Measurements from ENCODE around the gene TMEM219. TPM values are rescaled to one million over a fixed set of nuclear protein-coding genes. Genes with fewer than 3 reads are reported as not detected.

Gene TMEM219
- total RNA-seq, 4 donors from 2014 or later: 48.1 to 120 (median 60.2) TPM

GRCh38 chr16:29922986-29923501 lies 38.8 kb upstream of the TMEM219 start:
- intact Hi-C loops (cut with DNase I; ENCODE audit: low total_unique reads): no loop called here
- Histone ChIP-seq H3K4me3 (no peak overlapping the region), H3K36me3 (peaks cover 0 to 44% of the 10 kb centered on the region in 2 donors), H3K27ac (no peak overlapping the region), H3K9me3 (no peaks in the 10 kb centered on the region), H3K27me3 (no peaks in the 10 kb centered on the region), H3K4me1 (peaks cover 22 to 25% of the 10 kb centered on the region in 2 donors)
- in situ Hi-C loops (cut with MboI; ENCODE audit: low sequenced_read_pairs in 4 of 4): loop anchor here in 1 of 4 donors (10.0 kb wide), 1 partner anchor 52 kb away; the partner anchor contains the start of gene TAOK2
- TF ChIP-seq CTCF (IDR thresholded peaks at IDR 0.05 in 4 of 5, conservative IDR thresholded peaks at IDR 0.05 in 1 of 5) (no peak), POLR2A (IDR thresholded peaks at IDR 0.05) (no peak)
- ATAC-seq: no peak
- no peak for DNase-seq

- in situ Hi-C loops (cut with MboI; ENCODE audit: low sequenced_read_pairs in 4 of 4): loop anchor here in 1 of 4 donors (10.0 kb wide), 1 partner anchor 50 kb away; the partner anchor contains the start of gene TAOK2
- ATAC-seq: no peak
- intact Hi-C loops (cut with DNase I; ENCODE audit: low total_unique reads): loop anchor here (5.0 kb wide), 3 partner anchors 97 to 133 kb away; partner anchors contain the start of genes C16orf92, KIF22 and MAZ
- H3K4me1 ChIP-seq: peaks cover 22 to 25% of the 10 kb centered on the region in 2 donors
- no peaks in the 10 kb centered on the region for H3K27me3 ChIP-seq
- no peaks in the 10 kb centered on the region for H3K9me3 ChIP-seq
- H3K36me3 ChIP-seq: peaks cover 0 to 29% of the 10 kb centered on the region in 2 donors
- DNase-seq: no peak
- peak overlapping the region in 3 of 4 donors; percentile 88 to 90 (median 88) for H3K27ac ChIP-seq
- TF ChIP-seq CTCF (IDR thresholded peaks at IDR 0.05 in 4 of 5, conservative IDR thresholded peaks at IDR 0.05 in 1 of 5) (no peak), POLR2A (IDR thresholded peaks at IDR 0.05) (no peak)
- peak overlapping the region; percentile 75 to 99 (median 97) for H3K4me3 ChIP-seq
These were observed 36.6 kb upstream of the TMEM219 start for GRCh38 chr16:29925105-29925756.

GRCh38 chr16:29925781-29926710 lies 35.8 kb upstream of the TMEM219 start, which contains the start of gene KCTD13:
TSS of gene KCTD13 (minus strand) at chr16:29926226. CDS start at chr16:29926033, 193 bp downstream.
- H3K9me3 ChIP-seq: no peaks in the 10 kb centered on the region
- in situ Hi-C loops (cut with MboI; ENCODE audit: low sequenced_read_pairs in 4 of 4): loop anchor here in 1 of 4 donors (10.0 kb wide), 1 partner anchor 49 kb away; the partner anchor contains the start of gene TAOK2
- H3K27ac ChIP-seq: peak within 1 kb of the TSS; percentile 88 to 96 (median 89)
- H3K4me1 ChIP-seq: peaks cover 22 to 25% of the 10 kb centered on the region in 2 donors
- ATAC-seq (peak; percentile 94), DNase-seq (peak; percentile 63 to 73)
- intact Hi-C loops (cut with DNase I; ENCODE audit: low total_unique reads): loop anchor here (1.0 to 5.0 kb wide), 8 partner anchors 26 to 134 kb away; partner anchors contain the start of genes ASPHD1, C16orf92, CDIPT and HIRIP3
- no peaks in the 10 kb centered on the region for H3K27me3 ChIP-seq
- TF ChIP-seq POLR2A (IDR thresholded peaks at IDR 0.05) (peak; percentile 71 to 75), CTCF (IDR thresholded peaks at IDR 0.05 in 4 of 5, conservative IDR thresholded peaks at IDR 0.05 in 1 of 5) (no peak)
- H3K4me3 ChIP-seq: peak within 1 kb of the TSS; percentile 75 to 99 (median 97)
- H3K36me3 ChIP-seq: peaks cover 0 to 21% of the 10 kb centered on the region in 2 donors

- Histone ChIP-seq H3K4me1 (peaks cover 22 to 25% of the 10 kb centered on the region in 2 donors), H3K4me3 (peak overlapping the region; percentile 75 to 99 (median 97)), H3K9me3 (no peaks in the 10 kb centered on the region), H3K27ac (peak overlapping the region; percentile 88 to 96 (median 89)), H3K27me3 (no peaks in the 10 kb centered on the region), H3K36me3 (peaks cover 0 to 15% of the 10 kb centered on the region in 2 donors)
- no peak for TF ChIP-seq CTCF (IDR thresholded peaks at IDR 0.05 in 4 of 5, conservative IDR thresholded peaks at IDR 0.05 in 1 of 5)
- no peak for TF ChIP-seq POLR2A (IDR thresholded peaks at IDR 0.05)
- peak; percentile 40 to 43 for ATAC-seq
- in situ Hi-C loops (cut with MboI; ENCODE audit: low sequenced_read_pairs in 4 of 4) (loop anchor here in 1 of 4 donors (10.0 kb wide), 1 partner anchor 48 kb away; the partner anchor contains the start of gene TAOK2), intact Hi-C loops (cut with DNase I; ENCODE audit: low total_unique reads) (loop anchor here (1.0 to 5.0 kb wide), 8 partner anchors 26 to 134 kb away; partner anchors contain the start of genes ASPHD1, C16orf92, CDIPT and HIRIP3)
- no peak for DNase-seq
These were observed 35.2 kb upstream of the TMEM219 start for GRCh38 chr16:29926711-29927052.
